Transverse colon (tissue), 4 donors: ENCODE measurements around the gene GRAPL. TPM values are rescaled to one million over a fixed set of nuclear protein-coding genes. Genes with fewer than 3 reads are reported as not detected.
"Not testable (repeated sequence)": the region's sequence is repeated elsewhere in the genome, so short reads cannot be mapped to it uniquely, and the experiment has no call there.

ENCODE experiments used
- DNase-seq: peaks from one replicate; pipeline ENCODE4 v3.0.0-alpha.2; 2019
- H3K27ac ChIP-seq, 4 donors: fragments of 200-600 bp; sonication (generic); 2 replicates each; pipeline ENCODE4 v1.5.1; 2016 to 2018; ENCODE audit warnings: inconsistent platforms in 4 of 4
- H3K27me3 ChIP-seq: fragments of 200-600 bp; sonication (generic); 2 replicates; pipeline ENCODE4 v1.5.1; 2017; ENCODE audit warnings: inconsistent platforms
- H3K36me3 ChIP-seq, 4 donors: fragments of 200-600 bp; sonication (generic); 2 replicates each; pipeline ENCODE4 v1.5.1; 2017 to 2019; ENCODE audit warnings: inconsistent platforms in 4 of 4
- H3K4me1 ChIP-seq, 4 donors: fragments of 200-600 bp; sonication (generic); 2 replicates each; pipeline ENCODE4 v1.5.1; 2017 to 2020; ENCODE audit warnings: inconsistent platforms in 4 of 4
- H3K4me3 ChIP-seq, 4 donors: fragments of 200-600 bp; sonication (generic); 1 replicate in 1 of 4; 2 replicates in 3 of 4; pipeline versions ENCODE4 v1.5.1 to v1.6.1; 2017 to 2019; ENCODE audit warnings: inconsistent platforms in 4 of 4
- H3K9me3 ChIP-seq, 2 donors: fragments of 200-600 bp; sonication (generic); 2 replicates each; pipeline ENCODE4 v1.5.1; 2017 to 2019; ENCODE audit warnings: inconsistent platforms in 2 of 2
- POLR2A ChIP-seq: fragments of 450-650 bp; IDR thresholded peaks from one replicate; pipeline ENCODE4 v1.6.1; 2016; ENCODE audit warnings: antibody characterized with exemption, mild to moderate bottlenecking, moderate library complexity
- POLR2AphosphoS5 ChIP-seq, 3 donors: sonication (generic); formaldehyde crosslinking; IDR thresholded peaks; one replicate each; pipeline ENCODE4 v1.6.1; 2016; ENCODE audit warnings: antibody characterized with exemption in 3 of 3
- WGBS, 2 donors: methylation state at CpG; one replicate each; pipeline ENCODE4 v1.1.5; 2018; ENCODE audit warnings: low coverage in 1 of 2; 5-methylcytosine and 5-hydroxymethylcytosine counted together
- in situ Hi-C, 4 donors: fragments of 200-750 bp; cut with MboI; loops; one replicate each; pipeline versions ENCODE4 v1.15.0 to v1.15.1; 2017; ENCODE audit warnings: low sequenced_read_pairs in 3 of 4, low pct_ligation_motif_present in 1 of 4, low pct_unique_long_range_greater_than_20kb in 1 of 4
- intact Hi-C: fragments of 100-400 bp; cut with DNase I; formaldehyde crosslinking; loops from one replicate; pipeline ENCODE4 v1.15.1; 2023; ENCODE audit warnings: low total_unique reads
- total RNA-seq, 4 donors: library from RNA; depleted of rRNA; stranded (reverse); fragments of >200 nt; gene quantifications; one replicate each; pipeline ENCODE4 v1.1.0, GENCODE V29; 2016

The GRAPL gene
- total RNA-seq, 4 donors from 2014 or later, result 2.2 to 4.1 TPM; not detected in 2

DNA sequence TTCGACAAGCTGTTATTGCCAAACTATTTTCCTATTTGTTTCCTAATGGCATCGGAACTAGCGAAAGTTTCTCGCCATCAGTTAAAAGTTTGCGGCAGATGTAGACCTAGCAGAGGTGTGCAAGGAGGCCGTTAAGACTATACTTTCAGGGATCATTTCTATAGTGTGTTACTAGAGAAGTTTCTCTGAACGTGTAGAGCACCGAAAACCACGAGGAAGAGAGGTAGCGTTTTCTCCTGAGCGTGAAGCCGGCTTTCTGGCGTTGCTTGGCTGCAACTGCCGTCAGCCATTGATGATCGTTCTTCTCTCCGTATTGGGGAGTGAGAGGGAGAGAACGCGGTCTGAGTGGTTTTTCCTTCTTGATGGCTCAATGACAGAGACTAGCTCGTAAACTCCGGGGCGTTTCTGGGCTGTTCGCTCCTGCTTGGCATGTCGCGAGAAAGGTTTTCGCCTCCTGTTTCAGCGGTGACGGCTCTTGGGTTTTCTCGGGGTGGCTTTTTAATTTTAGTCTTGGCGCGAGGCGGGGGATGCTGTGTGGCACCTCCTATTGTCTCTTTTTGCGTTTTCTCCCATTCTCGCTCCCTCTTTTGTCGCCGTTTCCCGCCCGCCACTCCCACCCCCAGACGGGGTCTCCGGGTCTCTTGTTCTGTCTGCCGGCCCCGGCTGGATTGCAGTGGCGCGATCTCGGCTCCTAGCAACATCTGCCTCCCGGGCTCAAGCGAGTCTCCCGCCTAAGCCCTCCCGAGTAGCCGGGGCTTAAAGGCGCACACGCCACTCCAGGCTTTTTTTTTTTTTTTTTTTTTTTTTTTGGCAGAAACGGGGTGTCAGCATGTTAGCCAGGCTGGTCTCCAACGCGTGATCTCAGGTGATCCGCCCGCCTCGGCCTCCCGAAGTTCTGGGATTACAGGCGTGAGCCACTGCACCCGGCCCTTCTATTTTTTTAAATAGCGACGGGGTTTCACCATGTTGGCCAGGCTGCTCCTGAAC lies 60.8 kb downstream of the GRAPL start:
- H3K9me3 ChIP-seq, H3K27me3 ChIP-seq, H3K36me3 ChIP-seq, H3K4me3 ChIP-seq, H3K4me1 ChIP-seq, DNase-seq, intact Hi-C loops, in situ Hi-C loops: not testable (repeated sequence)
- H3K27ac ChIP-seq, result peak overlapping the region in 2 of 4 donors; percentile 45 to 59
- TF ChIP-seq POLR2AphosphoS5 (IDR thresholded peaks at IDR 0.05), result peak in 2 of 3 donors; percentile 96 to 99
- 2% methylated on average over 11 of the region's 62 CpGs; no CpG with 5 or more reads in 1 of the 2 donors for WGBS, 2 donors

DNA sequence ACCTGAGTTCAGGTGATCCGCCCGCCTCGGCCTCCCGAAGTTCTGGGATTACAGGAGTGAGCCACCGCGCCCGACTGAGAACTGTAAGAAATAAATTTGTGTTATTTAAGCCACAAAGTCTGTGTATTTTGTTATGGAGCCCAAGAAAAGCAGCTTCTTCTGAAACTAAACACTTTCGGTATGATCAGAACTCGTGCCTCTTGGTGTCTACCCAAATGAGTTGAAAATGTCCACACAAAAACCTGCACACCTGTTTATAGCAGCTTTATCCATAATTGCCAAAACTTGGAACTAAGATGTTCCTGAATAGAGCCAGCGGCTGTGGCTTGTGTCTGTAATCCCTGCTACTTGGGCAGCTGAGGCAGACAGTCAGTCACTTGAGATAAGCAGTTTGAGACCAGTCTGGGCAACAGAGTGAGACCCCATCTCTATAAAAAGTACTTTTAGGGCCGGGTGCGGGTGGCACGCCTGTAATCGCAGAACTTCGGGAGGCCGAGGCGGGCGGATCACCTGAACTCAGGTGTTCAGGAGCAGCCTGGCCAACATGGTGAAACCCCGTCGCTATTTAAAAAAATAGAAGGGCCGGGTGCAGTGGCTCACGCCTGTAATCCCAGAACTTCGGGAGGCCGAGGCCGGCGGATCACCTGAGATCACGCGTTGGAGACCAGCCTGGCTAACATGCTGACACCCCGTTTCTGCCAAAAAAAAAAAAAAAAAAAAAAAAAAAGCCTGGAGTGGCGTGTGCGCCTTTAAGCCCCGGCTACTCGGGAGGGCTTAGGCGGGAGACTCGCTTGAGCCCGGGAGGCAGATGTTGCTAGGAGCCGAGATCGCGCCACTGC lies 61.7 kb downstream of the GRAPL start:
- H3K27me3 ChIP-seq, DNase-seq, H3K4me3 ChIP-seq, H3K9me3 ChIP-seq, intact Hi-C loops, H3K4me1 ChIP-seq, in situ Hi-C loops, H3K27ac ChIP-seq, H3K36me3 ChIP-seq: not testable (repeated sequence)
- WGBS, 2 donors, result no CpG with 5 or more reads among the region's 39 CpGs
- TF ChIP-seq POLR2A, result peak; percentile 6

GRCh38 chr17:19189781-19190405 lies 62.5 kb downstream of the GRAPL start:
- WGBS, 2 donors, result no CpG with 5 or more reads among the region's 36 CpGs
- H3K27ac ChIP-seq, intact Hi-C loops, H3K9me3 ChIP-seq, H3K4me3 ChIP-seq, in situ Hi-C loops, DNase-seq, H3K4me1 ChIP-seq, H3K27me3 ChIP-seq, H3K36me3 ChIP-seq: not testable (repeated sequence)

DNA sequence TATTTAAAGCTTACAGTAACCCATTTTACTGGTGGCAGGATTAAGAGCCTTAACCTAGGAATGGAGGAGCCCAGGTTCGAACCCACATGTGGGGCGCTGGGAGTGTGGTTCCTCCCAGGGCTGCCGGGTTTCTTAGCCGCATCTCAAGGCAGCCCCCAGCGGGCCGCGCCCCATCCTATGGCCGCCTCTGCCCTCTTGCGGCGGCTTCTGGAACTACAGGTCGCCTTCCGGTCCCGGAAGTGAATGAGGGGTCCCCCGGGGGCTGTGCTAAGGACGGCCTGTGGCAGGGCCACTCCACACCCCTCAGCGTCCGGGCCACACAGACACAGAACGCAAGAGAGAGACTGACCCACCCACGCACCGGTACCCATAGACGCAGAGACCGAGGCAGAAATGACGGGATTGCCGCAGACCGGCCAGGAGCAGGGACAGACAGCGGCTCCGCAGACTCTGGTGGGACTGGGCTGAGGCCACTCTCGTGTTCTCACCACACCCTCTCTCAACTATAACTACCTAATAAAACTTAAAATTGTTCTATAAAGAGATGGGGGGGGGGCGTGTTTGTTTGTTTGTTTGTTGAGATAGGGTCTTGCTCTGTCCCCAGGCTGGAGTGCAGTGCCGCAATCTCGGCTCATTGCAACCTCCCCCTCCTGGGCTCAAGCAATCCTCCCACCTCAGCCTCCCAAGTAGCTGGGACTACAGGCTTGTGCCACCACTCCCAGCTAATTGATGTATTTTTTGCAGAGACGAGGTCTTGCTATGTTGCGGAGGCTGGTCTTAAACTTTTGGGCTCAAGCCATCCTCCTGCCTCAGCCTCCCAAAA lies 69.2 kb downstream of the GRAPL start:
- H3K9me3 ChIP-seq, H3K4me1 ChIP-seq, intact Hi-C loops, H3K36me3 ChIP-seq, H3K27me3 ChIP-seq, in situ Hi-C loops, DNase-seq: not testable (repeated sequence)
- WGBS, 2 donors, result 0% methylated on average over 7 of the region's 33 CpGs; no CpG with 5 or more reads in 1 of the 2 donors
- H3K27ac ChIP-seq, result peak overlapping the region in 1 of 4 donors; percentile 64
- H3K4me3 ChIP-seq, result peak overlapping the region in 2 of 4 donors; percentile 22 to 34

GRCh38 chr17:19202448-19202847 lies 75.1 kb downstream of the GRAPL start:
- intact Hi-C loops, result not testable (repeated sequence)

GRCh38 chr17:19203429-19203828 lies 76.0 kb downstream of the GRAPL start:
- H3K27ac ChIP-seq, H3K4me1 ChIP-seq, H3K27me3 ChIP-seq, in situ Hi-C loops, H3K9me3 ChIP-seq, H3K36me3 ChIP-seq, DNase-seq, H3K4me3 ChIP-seq, intact Hi-C loops: not testable (repeated sequence)
- no CpG with 5 or more reads among the region's 3 CpGs for WGBS, 2 donors

More at GRCh38 chr17:19202448-19202847, 75.1 kb downstream of the GRAPL start:
- H3K36me3 ChIP-seq, H3K27ac ChIP-seq, H3K27me3 ChIP-seq, H3K9me3 ChIP-seq, in situ Hi-C loops, H3K4me3 ChIP-seq, DNase-seq, H3K4me1 ChIP-seq: not testable (repeated sequence)
- WGBS, 2 donors, result no CpG with 5 or more reads among the region's 20 CpGs

Other genes starting within 250 kb of the GRAPL start
- not detected for gene SLC5A10, start 175.4 kb upstream of the GRAPL start, total RNA-seq
- 10 to 100 TPM; 33.6 to 75.6 (median 39.4) TPM for gene FAM83G, start 122.8 kb upstream of the GRAPL start, total RNA-seq
- gene GRAP, start 80.6 kb upstream of the GRAPL start, total RNA-seq, result 10 to 100 TPM in 1 of 4 donors, 1 to 10 TPM in 3; 1.6 to 20.2 (median 5.5) TPM
- gene EPN2, start 109.8 kb downstream of the GRAPL start, total RNA-seq, result 10 to 100 TPM; 30.4 to 98.7 (median 65.5) TPM
- 10 to 100 TPM in 2 of 4 donors, 1 to 10 TPM in 2; 6.0 to 17.6 (median 9.5) TPM for gene B9D1, start 235.1 kb downstream of the GRAPL start, total RNA-seq